Activated CD8-positive, alpha-beta T cell treated with anti-CD3 and anti-CD28 coated beads for 36 hours (primary cell): ENCODE data around the gene NIPAL3. TPM values are rescaled to one million over a fixed set of nuclear protein-coding genes. Genes with fewer than 3 reads are reported as not detected.

Source experiments
- ATAC-seq: fragments of 200-7000 bp; cut with Tn5 transposase; one replicate; pipeline ENCODE4 v1.10.0; 2021; ENCODE audit warnings: mild to moderate bottlenecking, moderate library complexity
- CTCF ChIA-PET: fragments of 350-600 bp; sonication (Branson Sonifier 250); formaldehyde crosslinking; loops from one replicate; lab custom pipeline; 2021; ENCODE audit warnings: antibody characterized with exemption; lab: Charles Lee
- POLR2A ChIA-PET: fragments of 350-600 bp; sonication (Branson Sonifier 250); formaldehyde crosslinking; loops from one replicate; lab custom pipeline; 2021; ENCODE audit warnings: antibody characterized with exemption; lab: Charles Lee
- DNase-seq: peaks from one replicate; pipeline ENCODE4 v3.0.0-alpha.2; 2020
- H3K27ac Mint-ChIP-seq: one replicate; pipeline ENCODE4 v1.8.0; 2021; ENCODE audit warnings: mild to moderate bottlenecking, mixed read lengths
- H3K27me3 Mint-ChIP-seq: one replicate; pipeline ENCODE4 v1.8.0; 2021; ENCODE audit warnings: mixed read lengths
- H3K36me3 Mint-ChIP-seq: one replicate; pipeline ENCODE4 v1.8.0; 2021; ENCODE audit warnings: low read depth, mixed read lengths
- H3K4me1 Mint-ChIP-seq: one replicate; pipeline ENCODE4 v1.8.0; 2021; ENCODE audit warnings: low read depth, mixed read lengths
- H3K4me3 Mint-ChIP-seq: one replicate; pipeline ENCODE4 v1.8.0; 2021; ENCODE audit warnings: mild to moderate bottlenecking, moderate library complexity, mixed read lengths
- H3K9me3 Mint-ChIP-seq: one replicate; pipeline ENCODE4 v1.8.0; 2021; ENCODE audit warnings: mixed read lengths
- intact Hi-C: fragments of 100-400 bp; cut with micrococcal nuclease; formaldehyde crosslinking; loops from one replicate; pipeline ENCODE4 v1.10.0; 2022
- total RNA-seq, 2 experiments: library from RNA; stranded (reverse); gene quantifications; one replicate each; pipeline ENCODE4 v1.2.3, GENCODE V29; 2021
- TF ChIP-seq, protein P1 (sequence below): fragments of 200-600 bp; IDR thresholded peaks from one replicate; pipeline ENCODE4 v1.8.0; 2022; ENCODE audit warnings: antibody characterized with exemption, mild to moderate bottlenecking

Gene NIPAL3
- total RNA-seq, 2 experiments from 2014 or later = 33.2 to 33.3 TPM

DNA sequence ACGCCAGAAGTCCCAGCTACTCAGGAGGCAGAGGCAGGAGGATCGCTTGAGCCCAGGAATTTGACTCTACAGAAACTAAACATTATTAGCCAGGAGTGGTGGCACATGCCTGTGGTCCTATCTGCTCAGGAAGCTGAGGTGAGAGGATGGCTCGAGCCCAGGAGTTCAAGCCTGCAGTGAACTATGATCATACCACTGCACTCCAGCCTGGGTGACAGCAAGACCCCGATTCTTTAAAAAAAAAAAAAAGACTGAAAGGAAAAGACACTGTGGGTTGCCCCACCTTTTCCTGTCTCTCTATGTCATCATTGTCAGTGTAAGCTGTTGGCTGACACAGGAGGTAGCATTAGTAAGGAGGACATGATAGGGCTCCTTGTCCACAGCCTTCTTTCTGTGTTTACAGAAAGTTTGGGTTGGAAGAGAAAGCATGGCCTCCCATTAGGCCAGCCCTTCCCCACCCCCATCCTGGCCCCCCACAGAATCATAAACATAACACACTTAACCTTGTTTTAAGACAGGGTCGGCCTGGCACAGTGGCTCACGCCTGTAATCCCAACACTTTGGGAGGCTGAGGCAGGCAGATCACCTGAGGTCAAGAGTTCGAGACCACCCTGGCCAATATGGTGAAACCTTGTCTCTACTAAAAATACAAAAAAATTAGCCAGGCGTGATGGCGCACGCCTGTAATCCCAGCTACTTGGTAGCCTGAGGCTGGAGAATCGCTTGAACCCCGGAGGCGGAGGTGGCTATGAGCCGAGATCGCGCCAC, 66.4 kb downstream of the NIPAL3 start:
- TF ChIP-seq, protein P1, sequence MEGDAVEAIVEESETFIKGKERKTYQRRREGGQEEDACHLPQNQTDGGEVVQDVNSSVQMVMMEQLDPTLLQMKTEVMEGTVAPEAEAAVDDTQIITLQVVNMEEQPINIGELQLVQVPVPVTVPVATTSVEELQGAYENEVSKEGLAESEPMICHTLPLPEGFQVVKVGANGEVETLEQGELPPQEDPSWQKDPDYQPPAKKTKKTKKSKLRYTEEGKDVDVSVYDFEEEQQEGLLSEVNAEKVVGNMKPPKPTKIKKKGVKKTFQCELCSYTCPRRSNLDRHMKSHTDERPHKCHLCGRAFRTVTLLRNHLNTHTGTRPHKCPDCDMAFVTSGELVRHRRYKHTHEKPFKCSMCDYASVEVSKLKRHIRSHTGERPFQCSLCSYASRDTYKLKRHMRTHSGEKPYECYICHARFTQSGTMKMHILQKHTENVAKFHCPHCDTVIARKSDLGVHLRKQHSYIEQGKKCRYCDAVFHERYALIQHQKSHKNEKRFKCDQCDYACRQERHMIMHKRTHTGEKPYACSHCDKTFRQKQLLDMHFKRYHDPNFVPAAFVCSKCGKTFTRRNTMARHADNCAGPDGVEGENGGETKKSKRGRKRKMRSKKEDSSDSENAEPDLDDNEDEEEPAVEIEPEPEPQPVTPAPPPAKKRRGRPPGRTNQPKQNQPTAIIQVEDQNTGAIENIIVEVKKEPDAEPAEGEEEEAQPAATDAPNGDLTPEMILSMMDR = no peak
- H3K27ac Mint-ChIP-seq = peak overlapping the region; percentile 97
- DNase-seq (peak; percentile 59), ATAC-seq (peak; percentile 61)
- H3K4me3 Mint-ChIP-seq = peak overlapping the region; percentile 59
- CTCF ChIA-PET = interaction anchor here (0.9 to 3.3 kb wide), 9 partner anchors 20 to 105 kb away, joined by 3 to 18 read pairs (median 4); partner anchors contain the start of gene NIPAL3
- no peaks in the 10 kb centered on the region for H3K27me3 Mint-ChIP-seq
- POLR2A ChIA-PET = interaction anchor here (0.7 to 3.8 kb wide), 13 partner anchors 10 to 430 kb away, joined by 3 to 20 read pairs (median 4); partner anchors contain the start of genes NIPAL3, RCAN3 and STPG1
- H3K9me3 Mint-ChIP-seq = peaks cover 3% of the 10 kb centered on the region
- intact Hi-C loops = loop anchor here (5.0 to 10.0 kb wide), 2 partner anchors 53 to 65 kb away; partner anchors contain the start of gene NIPAL3
- peaks cover 68% of the 10 kb centered on the region for H3K4me1 Mint-ChIP-seq
- peaks cover 34% of the 10 kb centered on the region for H3K36me3 Mint-ChIP-seq

DNA sequence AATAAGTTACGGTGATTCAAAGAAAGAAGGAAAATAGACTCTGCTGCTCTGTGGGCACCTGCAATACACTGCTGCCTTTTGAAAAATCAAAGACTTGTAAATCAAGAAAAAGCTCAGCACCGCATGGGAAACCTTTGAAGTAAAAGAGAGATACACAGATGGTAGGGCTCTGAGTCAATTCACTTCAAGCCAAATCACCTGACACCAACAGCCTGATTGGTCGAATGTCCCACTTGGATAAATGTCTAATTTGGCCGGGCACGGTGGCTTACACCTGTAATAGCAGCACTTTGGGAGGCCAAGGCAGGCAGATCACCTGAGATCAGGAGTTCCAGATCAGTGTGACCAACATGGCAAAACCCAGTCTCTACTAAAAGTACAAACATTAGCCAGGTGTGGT, 67.8 kb downstream of the NIPAL3 start:
- Mint-ChIP-seq H3K4me3 (peak overlapping the region; percentile 28), H3K4me1 (peaks cover 75% of the 10 kb centered on the region), H3K27ac (peak overlapping the region; percentile 97), H3K27me3 (no peaks in the 10 kb centered on the region), H3K36me3 (peaks cover 37% of the 10 kb centered on the region), H3K9me3 (peaks cover 5% of the 10 kb centered on the region)
- ChIA-PET POLR2A (interaction anchor here (0.7 to 2.4 kb wide), 10 partner anchors 12 to 486 kb away, joined by 3 to 13 read pairs (median 4); partner anchors contain the start of gene RCAN3), CTCF (interaction anchor here (0.8 to 3.3 kb wide), 11 partner anchors 13 to 572 kb away, joined by 3 to 14 read pairs (median 4); partner anchors contain the start of gene RCAN3)
- TF ChIP-seq, protein P1 = no peak
- DNase-seq (peak; percentile 69), ATAC-seq (peak; percentile 27)
- intact Hi-C loops = loop anchor here (5.0 to 10.0 kb wide), 2 partner anchors 51 to 66 kb away; partner anchors contain the start of gene NIPAL3

DNA sequence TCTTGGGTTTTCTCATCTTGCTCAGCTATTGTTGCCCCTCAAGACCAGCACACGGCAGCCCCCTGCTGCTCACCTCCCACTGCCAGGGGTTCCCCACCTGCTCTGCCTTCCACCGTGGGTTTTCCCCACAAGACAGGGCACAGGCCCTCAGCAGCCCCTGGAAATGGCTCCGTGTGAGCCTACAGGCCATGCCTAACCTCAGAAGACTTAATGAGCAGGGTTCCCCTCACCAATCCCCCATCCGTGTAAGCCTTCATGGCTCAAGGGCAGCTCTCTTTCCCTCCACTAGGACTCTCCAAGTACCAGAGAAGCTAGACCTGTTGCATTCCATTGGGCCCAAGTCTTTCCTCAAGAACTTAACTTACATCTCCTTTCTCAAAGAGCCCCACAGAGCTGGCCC, 68.6 kb downstream of the NIPAL3 start:
- ChIA-PET CTCF (interaction anchor here (0.8 to 2.9 kb wide), 12 partner anchors 12 to 572 kb away, joined by 3 to 14 read pairs (median 4); partner anchors contain the start of genes NIPAL3 and RCAN3), POLR2A (interaction anchor here (0.7 to 2.4 kb wide), 10 partner anchors 17 to 485 kb away, joined by 3 to 13 read pairs (median 5); partner anchors contain the start of genes NIPAL3, RCAN3 and SRRM1)
- intact Hi-C loops = loop anchor here (5.0 to 10.0 kb wide), 2 partner anchors 51 to 67 kb away; partner anchors contain the start of gene NIPAL3
- TF ChIP-seq, protein P1 = no peak
- ATAC-seq (peak; percentile 12), DNase-seq (peak; percentile 54)
- H3K27me3 Mint-ChIP-seq = no peaks in the 10 kb centered on the region
- peak overlapping the region; percentile 45 for H3K4me3 Mint-ChIP-seq
- peak overlapping the region; percentile 97 for H3K27ac Mint-ChIP-seq
- H3K36me3 Mint-ChIP-seq = peaks cover 38% of the 10 kb centered on the region
- peaks cover 5% of the 10 kb centered on the region for H3K9me3 Mint-ChIP-seq
- H3K4me1 Mint-ChIP-seq = peaks cover 81% of the 10 kb centered on the region

DNA sequence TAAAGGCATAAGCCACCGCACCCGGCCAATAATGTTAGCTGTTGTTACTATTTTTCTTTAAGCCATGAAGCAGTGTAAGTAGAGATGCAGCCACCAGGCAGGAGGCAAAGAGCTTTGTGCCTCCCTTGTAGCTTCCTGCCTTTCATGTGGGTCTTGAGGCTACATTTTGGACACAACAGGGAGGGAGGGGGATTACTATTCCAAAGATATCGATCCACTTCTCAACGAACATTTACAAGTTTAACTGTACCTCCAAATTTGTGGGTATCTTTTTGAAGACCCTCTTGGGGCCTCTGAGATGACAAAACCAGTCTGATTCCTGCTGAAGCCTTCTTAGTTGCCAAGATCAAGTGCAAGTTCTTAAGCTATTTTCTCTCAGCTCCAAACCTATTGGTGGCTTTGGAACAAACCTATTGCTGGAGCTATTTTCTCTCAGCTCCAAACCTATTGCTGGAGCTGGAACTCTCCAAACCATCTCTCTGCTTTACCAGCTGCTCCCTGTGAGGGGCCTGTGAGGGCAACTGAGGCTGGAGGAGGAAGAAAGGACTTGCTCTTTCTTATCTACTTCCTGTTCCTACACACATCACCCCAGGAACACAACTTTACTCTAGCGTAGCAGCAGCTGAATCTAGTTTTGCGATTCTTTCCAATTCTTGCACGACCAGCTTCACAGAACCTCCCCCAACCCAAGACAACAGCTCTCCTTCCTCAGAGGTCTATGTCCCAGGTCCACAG, 70.9 kb downstream of the NIPAL3 start:
- DNase-seq = no peak
- Mint-ChIP-seq H3K9me3 (peaks cover 10% of the 10 kb centered on the region), H3K4me3 (peak overlapping the region; percentile 70), H3K27ac (peak overlapping the region; percentile 93), H3K27me3 (no peaks in the 10 kb centered on the region), H3K36me3 (peaks cover 36% of the 10 kb centered on the region), H3K4me1 (peaks cover 76% of the 10 kb centered on the region)
- peak; percentile 24 for ATAC-seq
- POLR2A ChIA-PET = interaction anchor here (0.5 to 4.2 kb wide), 8 partner anchors 15 to 210 kb away, joined by 3 to 47 read pairs (median 4); partner anchors contain the start of genes RCAN3 and STPG1
- intact Hi-C loops = loop anchor here (10.0 kb wide), 1 partner anchor 48 kb away; no protein-coding TSS in a partner anchor
- TF ChIP-seq, protein P1 = no peak
- CTCF ChIA-PET = interaction anchor here (0.7 to 3.8 kb wide), 14 partner anchors 10 to 336 kb away, joined by 3 to 30 read pairs (median 4); partner anchors contain the start of genes NIPAL3 and RCAN3
